Measurements from ENCODE around the gene CCDC181.

CCDC181 gene

DNA sequence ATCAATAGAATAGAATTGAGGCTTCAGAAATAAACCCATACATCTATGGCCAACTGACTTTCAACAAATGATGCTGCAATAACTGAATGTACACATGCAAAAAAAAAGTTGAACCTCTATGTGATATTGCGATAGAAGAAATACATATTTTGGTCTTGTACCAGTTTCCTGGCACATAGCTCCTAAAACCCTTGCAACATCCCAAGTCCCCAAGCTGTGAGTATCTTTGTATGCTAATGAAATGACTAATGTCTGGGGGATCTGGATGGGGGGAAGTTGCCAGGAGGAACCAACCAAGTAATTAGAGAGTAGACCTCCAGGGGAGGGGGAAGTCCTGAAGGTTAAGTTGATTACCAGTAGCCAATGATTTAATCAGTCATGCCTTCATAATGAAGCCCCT, 34.9 kb downstream of the CCDC181 start:
- no peak for DNase-seq

DNA sequence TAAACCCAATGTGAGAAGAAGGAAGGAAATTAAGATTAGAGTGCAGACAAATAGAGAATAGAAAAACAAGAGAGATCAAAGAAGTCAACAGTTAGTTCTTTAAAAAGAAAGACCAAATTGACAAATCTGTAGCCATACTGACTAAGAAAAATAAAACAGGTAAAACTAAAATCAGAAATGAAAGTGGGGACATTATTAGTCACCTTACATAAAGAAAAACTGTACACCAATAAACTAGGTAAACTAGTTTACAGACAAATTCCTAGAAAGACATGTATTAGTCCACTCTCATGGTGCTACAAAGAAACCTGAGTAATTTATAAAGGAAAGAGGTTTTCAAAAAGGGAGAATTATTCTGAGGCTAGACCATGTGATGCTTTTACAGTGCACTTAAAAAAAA, 37.0 kb downstream of the CCDC181 start:
- no peak for DNase-seq

DNA sequence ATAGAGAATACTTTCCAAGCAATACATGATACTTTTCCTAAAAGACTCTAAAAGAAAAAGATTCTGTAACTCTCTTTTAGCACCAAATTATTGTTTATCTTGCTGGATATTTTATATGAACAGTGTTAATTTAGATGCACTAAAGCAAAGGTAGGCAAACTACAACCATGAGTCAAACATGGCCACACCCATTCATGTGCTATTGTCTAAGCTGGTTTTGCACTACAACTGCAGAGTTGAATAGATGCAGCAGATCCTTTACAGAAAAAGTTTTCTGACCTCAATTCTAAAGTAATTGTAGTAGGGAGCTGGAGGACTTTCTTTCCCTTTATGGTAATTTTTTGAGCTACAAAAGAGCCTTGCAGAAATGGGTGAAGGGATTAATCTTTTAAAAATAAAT, 39.9 kb downstream of the CCDC181 start:
- DNase-seq: no peak

DNA sequence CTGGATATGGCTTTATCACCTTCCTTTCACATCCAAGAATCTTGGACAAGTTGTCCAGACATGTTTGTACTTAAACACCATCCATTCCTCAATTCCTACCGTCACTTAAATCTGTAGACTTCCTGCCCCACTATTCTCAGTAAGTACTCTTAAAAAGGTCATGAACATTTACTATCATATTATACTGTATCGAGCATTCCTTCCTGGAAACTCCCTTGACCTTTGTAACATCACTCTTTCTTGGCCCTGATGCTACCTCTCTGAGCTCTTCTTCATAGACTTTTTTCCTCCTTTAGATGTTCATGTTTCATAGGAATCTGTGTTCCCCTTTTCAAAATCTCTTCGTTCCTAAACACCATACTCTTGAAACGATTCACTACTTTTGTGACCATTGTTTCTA, 43.8 kb downstream of the CCDC181 start:
- no peak for DNase-seq

DNA sequence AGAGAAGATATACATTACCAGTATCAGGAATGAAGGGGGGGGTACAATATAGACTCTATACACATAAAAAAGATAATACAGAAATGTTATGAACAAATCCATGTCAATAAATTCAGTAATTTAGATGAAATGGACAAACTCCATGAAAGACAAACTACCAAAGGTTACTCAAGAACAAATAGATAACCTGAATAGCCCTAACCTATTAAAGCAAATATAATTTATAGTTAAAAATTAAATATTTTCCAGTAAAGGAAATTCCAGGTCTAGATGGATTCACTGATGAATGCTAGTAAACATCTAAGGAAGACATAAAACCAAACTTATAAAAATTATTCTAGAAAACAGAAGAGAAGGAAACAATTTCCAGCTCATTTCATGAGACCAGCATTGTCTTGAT, 46.1 kb downstream of the CCDC181 start:
- DNase-seq: no peak

DNA sequence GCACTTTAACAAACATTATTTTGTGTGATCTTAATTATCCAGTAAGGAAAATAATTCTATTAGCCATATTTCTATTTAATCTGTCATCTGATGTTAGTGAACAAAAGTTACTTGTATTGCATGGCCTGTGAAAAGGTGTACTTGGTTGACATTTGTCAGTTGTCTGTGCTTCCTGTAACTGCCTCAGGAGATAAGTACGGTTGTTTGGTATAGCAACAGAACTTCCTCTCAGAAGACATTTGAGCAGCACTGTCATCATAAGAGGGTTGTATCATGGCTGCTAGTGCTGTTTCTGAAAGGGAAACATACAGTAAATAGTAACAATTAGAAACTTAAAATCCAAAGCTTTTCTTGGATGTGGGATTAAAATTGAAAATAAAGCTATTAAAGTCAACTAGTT, 55.9 kb downstream of the CCDC181 start:
- DNase-seq: no peak

DNA sequence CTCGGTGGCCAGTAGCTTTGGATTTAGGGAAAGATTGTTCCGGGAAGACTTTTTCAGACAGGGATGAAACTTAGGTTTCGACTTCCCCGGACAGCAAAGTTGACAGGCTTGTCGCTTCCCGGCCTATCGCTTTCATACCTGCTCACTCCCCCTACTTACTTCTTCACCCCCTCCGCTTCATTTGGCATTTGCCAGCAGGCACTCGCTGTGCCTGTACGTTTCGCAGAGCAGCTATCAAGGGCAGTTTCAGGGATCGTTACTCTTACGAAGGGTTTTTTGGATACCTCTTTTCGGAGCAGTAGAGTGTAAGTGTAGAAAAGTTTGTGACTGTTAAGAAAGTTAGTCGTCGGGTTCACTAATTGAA, 58.9 kb downstream of the CCDC181 start:
- no peak for DNase-seq

DNA sequence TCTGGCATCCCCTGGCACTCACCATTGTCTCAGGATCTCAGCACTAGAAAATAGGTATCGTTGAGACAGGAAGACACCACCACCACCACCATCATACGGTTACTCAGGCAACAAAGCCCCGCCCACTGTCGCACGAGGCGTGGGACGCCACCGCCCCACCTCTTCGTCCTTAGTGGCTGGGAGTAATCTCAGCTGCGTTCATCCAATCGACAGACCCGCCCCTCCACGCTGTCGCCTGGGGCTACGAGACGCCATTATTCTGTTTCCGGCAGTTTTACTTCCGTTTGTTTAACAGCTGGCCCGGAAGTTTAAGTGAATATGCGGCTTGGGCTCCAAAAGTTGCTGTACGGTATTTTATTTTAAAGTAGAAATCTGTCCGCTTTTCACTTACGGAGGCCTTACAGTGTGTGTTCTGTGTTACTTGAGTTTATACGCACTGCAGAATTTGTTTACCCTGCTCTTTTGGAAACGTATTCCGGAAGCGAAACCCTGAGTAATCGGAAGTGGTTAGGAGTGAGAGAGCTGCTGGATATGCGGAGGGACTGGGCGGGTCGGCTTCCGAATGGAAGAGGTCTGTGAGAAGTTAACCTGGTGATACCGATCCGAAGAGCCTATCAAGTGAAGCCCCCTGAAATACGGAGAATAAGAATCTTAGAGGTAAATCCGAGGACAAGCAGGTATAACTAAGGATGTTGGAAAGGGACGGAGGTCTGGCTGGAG, 59.4 kb downstream of the CCDC181 start, which contains the start of the genes BLZF1 and NME7:
BLZF1 (plus strand) TSS at position 510 of the 720 bp plus-strand sequence. CDS start 1,328 bp downstream, outside the sequence.
NME7 (minus strand) TSS at position 112 of the 720 bp plus-strand sequence; CDS start at position 25, 87 bp downstream.
- DNase-seq: peak; percentile 96

DNA sequence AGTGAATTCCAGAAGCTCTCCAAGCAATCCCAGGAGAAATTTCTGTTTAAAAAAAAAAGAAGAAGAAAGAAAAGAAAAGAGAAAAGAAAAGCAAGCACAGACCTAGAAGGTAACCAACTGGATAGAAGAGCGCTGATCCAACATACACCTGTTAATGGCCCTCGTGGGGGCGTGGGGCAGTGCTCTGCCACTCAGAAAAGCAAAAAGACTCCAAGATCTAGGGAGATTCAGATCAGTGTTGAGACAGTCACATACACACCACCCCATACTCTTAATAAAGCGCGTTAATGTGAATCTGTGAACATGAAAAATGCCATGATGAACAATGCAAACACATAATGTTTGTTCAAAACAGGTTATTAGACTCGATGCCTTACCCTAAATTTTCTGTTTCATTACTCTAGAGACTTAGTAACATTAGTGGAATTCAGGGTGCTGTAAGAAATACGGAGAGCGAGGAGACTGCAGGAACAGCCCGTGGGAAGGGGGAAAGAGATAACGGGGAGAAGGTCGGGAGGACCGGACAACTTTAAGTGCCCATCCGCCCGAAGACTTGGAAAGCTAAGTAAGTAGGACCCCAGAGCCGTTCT, 60.1 kb downstream of the CCDC181 start:
- no peak for DNase-seq

DNA sequence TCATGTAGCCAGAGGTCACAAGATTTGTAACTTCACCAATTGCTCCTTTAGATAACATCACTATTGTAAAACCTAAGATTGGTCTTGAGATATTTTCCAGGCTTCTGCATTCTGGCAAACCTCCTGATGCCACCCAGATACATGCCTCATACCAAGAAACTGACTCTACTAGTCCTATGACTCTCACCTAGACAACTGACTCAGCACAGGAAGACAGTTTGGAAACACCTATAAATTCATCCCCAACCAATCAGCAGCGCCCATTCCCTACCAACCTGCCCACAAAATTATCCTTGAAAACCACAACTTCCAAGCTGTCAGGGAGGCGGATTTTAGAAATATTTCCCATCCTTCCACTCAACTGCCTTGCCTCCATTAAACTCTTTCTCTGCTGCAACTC, 62.3 kb downstream of the CCDC181 start:
- DNase-seq: no peak

DNA sequence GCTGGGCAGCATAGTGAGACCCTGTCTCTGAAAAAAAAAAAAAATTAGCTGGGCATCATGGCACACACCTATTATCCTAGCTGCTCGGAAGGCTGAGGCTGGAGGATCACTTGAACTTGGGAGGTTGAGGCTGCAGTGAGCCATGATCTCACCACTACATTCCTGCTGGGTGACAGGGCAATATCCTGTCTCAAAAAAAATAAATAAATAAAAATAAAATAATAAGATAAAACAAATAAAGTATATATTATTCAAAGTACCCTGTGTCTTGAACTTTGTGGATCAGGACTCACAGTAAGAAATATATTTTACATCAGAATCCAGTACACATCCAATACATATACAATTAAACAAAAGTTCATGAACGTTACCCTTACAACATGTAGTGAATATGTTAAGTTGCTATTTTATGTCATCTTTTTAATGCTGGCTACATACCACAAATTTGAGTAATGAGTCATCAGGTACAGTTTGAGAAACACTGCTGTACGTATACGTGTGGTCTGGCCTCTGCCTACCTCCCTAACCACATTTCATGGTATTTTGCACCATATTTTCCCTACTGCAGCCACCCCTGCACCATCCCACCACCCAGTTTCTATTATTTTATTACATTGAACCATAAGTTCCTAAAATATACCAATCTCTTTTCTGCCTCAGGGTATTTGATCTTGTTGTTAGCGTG, 64.1 kb downstream of the CCDC181 start:
- peak; percentile 44 for DNase-seq

DNA sequence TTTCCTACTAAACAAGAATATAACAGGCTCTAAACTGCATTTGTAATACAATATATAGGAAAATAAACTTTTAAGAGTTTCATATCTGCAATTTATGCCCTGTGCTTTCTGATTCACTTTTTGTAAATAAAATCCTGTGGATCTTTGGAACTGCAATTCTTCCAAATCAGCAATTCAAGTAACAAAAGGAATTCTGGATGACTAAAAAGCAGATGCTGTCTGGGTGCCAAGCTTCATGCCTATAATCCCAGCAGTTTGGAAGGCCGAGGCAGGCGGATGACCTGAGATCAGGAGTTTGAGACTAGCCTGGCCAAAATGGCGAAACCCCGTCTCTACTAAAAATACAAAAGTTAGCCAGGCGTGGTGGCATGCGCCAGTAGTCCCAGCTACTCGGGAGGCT, 66.0 kb downstream of the CCDC181 start:
- no peak for DNase-seq

DNA sequence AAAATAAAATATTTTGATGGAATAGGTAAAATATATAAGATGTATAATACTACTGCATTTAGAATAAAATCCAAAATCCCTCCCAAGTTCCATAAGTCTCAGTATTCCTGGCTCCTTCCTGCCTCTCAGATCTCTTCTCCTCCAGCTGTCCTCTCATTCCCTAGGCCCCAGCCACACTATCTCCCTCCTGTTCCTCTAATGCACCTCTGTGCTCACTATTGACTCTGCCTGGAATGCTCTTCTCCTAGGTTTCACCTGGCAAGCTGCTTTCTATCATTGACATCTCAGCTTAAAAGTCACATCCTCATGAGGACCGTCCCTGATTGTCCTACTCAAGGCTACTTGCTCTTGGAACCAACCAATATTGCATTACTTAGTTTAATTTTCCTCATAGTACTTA, 66.9 kb downstream of the CCDC181 start:
- DNase-seq: no peak

DNA sequence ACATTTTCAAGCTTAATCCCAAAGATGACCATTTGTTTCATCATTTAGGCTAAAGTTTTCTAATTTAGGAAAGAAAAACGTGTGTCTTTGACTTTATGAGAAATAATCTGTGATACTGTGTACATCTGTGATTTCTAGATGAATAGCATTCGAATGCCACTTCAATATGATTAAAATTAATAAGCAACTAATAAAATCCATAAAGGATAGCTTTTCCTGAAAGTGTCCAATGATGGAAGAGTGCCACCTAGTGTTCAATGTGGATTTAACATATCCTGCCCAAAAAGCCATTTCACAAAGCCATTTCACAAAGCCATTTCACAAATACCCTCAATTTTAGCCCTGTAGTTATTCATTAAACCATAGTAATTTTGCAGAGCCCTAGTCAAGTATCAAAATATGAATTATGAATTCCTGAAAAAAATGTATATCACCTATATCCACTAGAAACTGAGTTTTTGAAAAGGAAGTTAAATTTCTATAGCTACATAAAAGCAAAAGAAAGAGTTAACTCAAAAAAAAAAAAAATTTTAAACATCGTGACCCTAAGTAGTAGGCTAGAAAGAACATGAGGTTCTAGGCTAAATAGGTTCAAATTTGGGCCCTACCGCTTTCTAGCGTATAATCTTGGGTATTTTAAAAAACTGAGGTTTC, 78.8 kb downstream of the CCDC181 start:
- peak; percentile 73 for DNase-seq

DNA sequence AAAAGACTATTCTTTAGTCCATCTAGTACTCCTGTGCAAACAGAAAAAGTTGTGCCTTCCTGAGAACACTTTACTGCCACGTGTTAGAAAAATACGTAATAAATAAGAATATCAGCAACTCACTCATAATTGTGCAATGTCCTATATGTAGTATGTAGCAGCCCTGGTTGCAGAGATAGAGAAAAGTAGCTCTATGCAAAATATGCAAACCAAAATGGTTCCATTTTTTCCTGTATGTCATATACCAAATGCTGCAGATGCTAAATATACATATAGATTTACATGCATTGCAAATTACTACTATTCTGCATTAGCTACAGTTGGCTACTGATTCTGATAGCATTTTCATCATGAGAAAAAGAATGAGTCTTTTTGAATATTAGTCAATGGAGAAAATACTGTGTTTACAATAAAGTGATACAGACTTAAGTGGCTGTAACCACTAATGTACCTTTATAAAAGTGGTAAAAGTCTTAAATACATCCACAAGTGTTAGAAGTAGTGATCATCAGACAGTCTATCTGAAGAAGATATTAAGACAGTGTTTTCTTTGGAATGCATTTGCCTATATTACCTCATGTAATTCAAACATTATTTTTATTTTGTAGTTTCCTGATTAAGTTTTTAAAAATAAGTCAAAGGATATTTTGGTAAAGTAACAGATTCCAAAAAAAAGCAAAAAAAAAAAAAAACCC, 79.4 kb downstream of the CCDC181 start:
- DNase-seq: no peak

DNA sequence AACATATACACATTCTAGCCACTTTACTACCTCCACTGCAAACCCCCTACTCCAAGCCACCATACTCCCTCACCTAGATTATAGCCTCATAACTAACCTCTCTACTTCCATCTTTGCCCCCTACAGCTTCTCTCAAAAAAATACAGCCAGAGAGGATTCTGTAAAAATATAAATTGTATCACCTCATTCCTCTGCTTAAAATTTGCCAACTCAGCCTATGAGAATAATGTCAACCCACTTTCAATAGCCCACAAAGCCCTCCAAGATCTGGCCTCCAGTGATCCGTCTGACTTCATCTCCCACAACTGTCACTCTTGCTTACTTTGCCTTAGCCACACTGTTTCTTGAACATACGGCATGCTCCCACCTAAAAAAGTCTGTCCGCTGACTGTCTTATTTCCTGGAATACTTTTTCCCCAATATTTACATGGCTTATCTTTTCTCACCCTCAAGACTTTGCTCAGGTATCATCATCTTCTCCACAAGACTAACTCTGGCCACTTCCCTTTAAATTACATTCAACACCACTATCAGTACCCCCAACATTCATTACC, 81.2 kb downstream of the CCDC181 start:
- no peak for DNase-seq

DNA sequence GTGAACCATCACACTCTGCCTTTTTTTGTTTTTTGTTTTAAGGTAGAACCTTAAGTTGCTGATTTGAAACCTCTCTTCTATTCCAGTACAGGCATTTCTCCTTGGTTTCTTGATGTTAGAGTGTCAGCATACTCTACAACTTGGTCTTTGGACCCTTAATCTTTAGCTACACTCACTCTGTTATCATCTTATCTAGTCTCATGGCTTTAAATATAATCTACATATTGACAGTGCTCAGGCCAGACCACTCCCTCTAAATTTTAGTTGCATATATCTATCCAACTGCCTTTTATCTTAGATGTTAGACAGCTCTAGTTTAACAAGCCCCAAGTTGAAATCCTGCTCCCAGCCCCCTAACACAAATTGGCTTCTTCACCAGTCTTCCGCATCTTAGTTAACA, 81.8 kb downstream of the CCDC181 start:
- no peak for DNase-seq

Data from kidney glomerular epithelial cell (primary cell).